NCI-H146 treated with DMSO at 0.1 percent for 48 hours (cell line): Measurements from ENCODE around the gene GMPR2.

Source experiments
- DNase-seq: peaks from one replicate; lab custom pipeline; 2025; ENCODE audit not compliant: unreplicated experiment; lab: John Stamatoyannopoulos, UW

GMPR2 gene

GRCh38 chr14:24249230-24250021 is 16.7 kb downstream of the GMPR2 start:
- DNase-seq, result no peak

GRCh38 chr14:24250354-24250753 is 17.6 kb downstream of the GMPR2 start:
- DNase-seq, result no peak

DNA sequence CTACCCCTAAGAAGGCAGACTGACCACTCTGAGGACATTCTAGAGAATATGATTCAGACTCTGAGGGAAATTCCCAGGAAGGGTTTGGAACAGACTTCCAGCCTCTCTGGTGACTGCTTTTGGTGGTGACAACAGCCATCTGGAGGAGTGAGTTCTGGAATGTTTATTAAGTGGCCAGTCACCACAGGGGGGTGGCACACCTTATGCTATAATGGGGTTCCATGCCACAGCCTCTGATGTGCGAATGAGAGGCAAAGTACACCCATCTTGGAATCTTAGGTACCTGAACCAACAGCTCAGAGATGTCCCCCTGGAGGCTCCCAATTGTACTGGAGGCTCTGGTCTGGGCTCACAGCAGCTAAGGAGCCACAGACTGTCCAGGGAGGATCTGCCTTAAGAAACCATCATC is 19.2 kb downstream of the GMPR2 start:
- no peak for DNase-seq

DNA sequence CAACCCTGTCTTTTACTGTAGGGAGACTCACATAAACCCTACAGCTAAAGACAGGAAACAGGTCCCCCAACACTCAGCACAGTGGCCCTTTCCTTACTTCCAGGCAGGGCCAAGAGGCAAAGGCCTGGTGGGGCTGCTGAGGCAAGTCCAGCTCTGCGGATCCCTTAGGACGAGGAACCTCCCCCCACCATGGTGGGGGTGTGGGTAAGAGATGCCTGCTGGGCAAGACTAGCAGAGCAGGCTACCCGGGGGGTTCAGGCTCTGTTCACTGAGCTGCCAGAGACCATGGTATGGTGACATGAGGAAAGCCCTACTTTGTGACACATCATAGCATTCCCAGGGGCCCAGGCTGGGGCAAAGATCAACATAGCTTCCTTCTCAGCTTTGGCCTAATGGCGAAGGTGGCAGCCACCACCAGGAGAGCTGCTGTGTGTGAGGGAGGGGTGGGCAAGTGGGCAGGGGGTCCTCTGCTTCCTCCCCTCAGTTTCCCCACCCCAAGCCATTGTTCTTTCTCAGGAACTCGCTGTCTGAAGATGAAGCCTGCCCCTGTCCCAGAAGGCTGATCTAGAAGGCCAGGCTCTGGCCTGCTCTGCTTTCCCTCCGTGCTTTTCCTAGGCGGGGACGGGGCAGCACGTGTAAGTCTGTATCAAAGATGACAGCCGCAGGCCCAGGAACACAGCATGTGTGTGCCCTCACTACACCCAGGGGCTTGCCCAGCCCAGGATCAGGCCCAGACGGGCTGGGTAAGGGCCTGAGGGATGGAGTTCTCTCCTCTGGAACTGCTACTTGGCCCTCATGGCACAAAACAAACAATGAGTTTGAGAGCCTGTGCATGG is 19.8 kb downstream of the GMPR2 start:
- no peak for DNase-seq

GRCh38 chr14:24253936-24254335 is 21.2 kb downstream of the GMPR2 start:
- no peak for DNase-seq

- DNase-seq, result no peak
These were observed 22.1 kb downstream of the GMPR2 start for GRCh38 chr14:24254630-24255392.

DNA sequence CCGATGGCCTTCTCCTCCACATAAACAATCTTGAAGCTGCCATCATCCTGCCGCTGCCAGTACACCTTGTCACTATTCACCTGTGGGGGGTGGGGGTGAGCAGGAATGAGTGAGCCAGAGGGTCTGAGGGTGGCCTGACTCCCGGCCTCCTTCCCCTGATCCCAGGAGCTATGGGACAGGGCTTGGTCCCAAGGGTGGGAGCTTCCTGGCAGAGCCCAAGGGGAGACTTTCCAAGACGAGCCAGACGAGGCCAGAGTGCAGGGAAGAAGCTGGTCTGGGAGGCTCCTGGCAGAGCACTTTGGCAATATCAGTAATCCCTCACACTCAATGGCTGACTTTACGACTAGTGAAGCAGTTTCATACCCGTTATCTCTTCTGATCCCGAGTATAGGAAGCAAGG is 22.7 kb downstream of the GMPR2 start:
- no peak for DNase-seq

GRCh38 chr14:24255931-24256711 is 23.4 kb downstream of the GMPR2 start:
- no peak for DNase-seq

DNA sequence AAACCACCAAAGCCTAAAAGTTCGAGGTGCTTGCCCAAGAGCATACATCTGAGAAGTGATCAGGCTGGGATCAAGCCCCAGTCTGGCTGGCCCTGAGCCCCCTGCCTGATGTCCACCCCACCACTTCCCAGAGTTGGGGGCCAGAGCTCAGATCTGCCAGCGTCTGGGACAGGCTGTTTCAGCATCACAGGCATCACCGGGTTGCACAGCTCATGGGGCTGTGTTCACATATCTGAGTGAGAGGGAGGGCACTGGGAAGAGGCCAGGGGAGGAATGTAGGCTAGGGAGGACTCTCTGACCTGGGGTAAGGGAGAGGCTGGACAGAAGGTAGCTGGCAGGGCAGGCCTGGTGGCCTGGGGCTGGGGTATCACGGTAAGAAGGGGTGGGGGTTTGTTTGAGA is 24.2 kb downstream of the GMPR2 start:
- no peak for DNase-seq

DNA sequence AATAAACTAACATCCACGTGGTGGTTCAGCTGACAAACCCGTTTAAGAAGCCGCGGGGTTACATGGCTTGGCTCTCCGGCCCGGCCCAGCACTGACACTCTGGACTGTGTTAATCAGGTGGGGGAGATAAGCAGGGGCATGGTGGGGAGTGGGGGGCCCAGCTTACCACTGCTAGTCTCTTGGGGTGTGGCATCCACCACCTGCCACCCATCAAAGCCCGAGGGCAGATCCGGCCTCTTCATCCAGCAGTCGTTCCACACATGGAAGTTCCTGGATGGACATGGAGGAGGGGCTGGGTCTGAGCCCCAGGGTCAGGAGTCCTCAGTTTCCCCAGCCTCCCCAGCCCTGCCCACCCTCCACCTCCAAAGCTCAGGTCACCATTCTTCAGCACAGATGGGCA is 25.4 kb downstream of the GMPR2 start:
- DNase-seq, result no peak

GRCh38 chr14:24258548-24259265 is 26.0 kb downstream of the GMPR2 start:
- no peak for DNase-seq

DNA sequence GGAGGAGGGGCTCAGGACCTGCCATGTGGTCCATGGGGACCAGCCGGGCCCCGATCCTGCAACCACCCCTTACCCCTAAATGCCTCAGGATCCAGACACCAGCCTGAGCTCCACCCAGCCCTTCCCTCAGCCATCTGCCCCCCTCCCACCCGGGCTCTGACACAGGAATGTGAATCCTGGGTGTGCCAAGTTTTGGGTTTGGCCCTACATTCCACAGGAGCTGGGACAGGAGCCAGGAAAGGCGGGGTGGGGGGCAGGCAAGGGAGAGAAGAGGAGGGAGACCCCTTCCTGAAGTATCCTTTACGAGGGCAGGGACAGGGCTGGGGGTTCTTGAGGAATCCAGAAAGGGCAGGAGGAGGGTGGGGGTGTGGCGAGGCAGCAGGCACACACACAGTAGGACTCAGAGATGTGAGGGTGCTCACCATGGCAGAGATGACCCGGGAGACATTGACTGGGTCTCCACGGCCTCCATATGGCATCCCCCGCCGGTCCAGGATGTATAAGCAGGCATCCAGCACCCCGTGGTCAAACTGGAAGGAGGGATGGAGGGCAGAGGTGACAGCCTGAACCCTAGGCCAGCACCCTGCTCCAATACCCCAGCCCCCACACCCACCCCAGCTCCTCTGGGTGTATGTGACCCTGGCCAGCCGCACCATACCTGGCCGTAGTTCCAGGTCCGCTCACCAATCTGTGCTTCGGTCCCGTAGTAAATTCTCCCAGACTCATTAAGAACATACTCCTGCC is 26.7 kb downstream of the GMPR2 start:
- DNase-seq, result no peak

DNA sequence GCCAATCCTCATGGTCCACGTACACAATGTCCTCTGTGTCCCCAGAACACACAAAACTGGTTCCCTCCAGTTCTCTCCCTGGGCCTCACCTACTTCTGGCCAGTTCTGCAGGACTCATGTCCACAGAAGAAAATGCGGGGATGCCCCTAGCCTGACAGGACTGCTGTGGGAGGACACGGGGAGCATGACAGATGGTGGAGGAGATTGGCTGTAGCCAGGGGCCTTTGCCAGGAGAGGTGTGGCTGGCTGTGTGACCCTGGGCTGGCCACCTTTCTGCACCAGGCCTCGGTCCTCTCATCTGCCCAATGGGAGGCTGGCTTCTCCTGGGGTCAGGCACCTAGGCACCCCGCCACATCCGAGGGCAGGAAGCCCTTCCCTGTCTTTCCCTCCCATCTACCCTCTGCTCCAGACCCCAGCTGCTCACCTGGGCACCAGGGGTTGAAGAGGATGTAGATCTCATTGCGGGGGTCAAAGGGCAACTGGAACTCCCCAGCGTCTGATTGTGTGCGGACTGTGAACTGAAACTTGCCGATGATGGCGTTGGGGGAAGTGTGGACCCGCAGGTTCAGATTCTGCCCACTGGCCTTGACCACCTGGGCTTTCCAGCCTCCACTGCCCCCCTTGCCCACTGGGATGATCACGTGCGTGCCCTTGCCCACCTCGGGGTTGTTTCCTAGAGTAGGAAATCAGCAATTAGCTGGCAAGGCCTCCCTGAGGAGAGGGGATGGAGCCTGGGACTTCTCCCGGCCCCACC is 27.5 kb downstream of the GMPR2 start:
- no peak for DNase-seq

- DNase-seq, result no peak
These were observed 28.0 kb downstream of the GMPR2 start for GRCh38 chr14:24260780-24261157.

GRCh38 chr14:24261256-24261968 is 28.7 kb downstream of the GMPR2 start:
- no peak for DNase-seq

- no peak for DNase-seq
These were observed 29.2 kb downstream of the GMPR2 start for GRCh38 chr14:24261969-24262327.

DNA sequence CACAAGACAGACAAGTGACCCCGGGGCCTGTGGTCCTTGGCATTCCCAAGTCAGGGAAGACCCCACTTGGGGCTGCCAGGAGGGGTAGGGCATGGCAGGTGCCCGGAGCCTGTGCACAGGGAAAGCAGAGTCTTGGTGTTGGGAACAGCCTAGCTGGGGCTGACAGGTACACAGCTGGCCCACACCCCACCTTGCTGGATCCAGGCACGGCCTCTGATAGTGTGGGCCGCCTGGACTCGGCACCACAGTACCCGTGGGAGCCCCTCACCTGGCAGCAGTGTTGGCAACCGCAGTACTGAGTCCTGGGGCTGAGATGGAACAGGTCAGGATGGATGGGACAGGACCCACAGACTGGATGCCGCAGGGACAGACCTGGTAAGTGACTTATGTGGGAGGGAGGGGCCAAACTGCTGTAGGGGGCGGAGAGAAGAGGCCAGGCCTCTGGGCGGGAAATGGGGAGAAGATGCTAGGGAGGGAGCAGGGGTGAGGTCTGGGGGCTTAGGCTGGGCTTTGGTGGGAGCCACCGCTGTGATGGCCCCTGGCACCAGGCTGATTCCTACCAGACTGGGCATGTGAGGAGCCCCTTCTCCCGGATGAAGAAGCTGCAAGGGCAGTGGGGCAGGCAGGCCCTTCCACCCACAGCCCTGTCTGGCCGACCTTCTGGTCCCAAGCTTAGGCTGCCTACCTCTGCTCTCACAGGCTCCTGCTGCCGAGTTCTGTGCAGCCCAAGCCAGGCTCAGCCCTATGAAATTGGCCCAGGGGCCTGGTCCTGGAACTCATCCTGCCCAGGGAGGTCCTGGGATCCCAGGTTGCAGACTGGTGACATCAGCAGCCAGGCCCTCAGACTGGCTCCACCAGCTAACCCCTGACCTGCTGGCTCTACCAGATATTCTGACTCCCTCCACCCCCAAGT is 30.3 kb downstream of the GMPR2 start, which contains the start of gene TGM1:
Gene TGM1 (minus strand): TSS at position 357 of the 913 bp plus-strand sequence. CDS start 825 bp downstream, outside the sequence.
- no peak for DNase-seq
